Measurements from ENCODE around the gene IFT80.

Gene IFT80

GRCh38 chr3:160384639-160385318 is 14.2 kb downstream of the IFT80 start:
- no peak overlapping the region for H3K27ac ChIP-seq
- TF ChIP-seq, protein P1, sequence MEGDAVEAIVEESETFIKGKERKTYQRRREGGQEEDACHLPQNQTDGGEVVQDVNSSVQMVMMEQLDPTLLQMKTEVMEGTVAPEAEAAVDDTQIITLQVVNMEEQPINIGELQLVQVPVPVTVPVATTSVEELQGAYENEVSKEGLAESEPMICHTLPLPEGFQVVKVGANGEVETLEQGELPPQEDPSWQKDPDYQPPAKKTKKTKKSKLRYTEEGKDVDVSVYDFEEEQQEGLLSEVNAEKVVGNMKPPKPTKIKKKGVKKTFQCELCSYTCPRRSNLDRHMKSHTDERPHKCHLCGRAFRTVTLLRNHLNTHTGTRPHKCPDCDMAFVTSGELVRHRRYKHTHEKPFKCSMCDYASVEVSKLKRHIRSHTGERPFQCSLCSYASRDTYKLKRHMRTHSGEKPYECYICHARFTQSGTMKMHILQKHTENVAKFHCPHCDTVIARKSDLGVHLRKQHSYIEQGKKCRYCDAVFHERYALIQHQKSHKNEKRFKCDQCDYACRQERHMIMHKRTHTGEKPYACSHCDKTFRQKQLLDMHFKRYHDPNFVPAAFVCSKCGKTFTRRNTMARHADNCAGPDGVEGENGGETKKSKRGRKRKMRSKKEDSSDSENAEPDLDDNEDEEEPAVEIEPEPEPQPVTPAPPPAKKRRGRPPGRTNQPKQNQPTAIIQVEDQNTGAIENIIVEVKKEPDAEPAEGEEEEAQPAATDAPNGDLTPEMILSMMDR (conservative IDR thresholded peaks at IDR 0.05): no peak

- TF ChIP-seq, protein P1 (conservative IDR thresholded peaks at IDR 0.05): no peak
Measured at GRCh38 chr3:160381470-160381869, 17.6 kb downstream of the IFT80 start.

GRCh38 chr3:160379628-160380214 is 19.3 kb downstream of the IFT80 start:
- TF ChIP-seq, protein P1 (conservative IDR thresholded peaks at IDR 0.05): no peak
- peak overlapping the region; percentile 64; the same call in 1 of the 2 replicates for H3K27ac ChIP-seq

More at GRCh38 chr3:160381470-160381869, 17.6 kb downstream of the IFT80 start:
- no peak overlapping the region for H3K27ac ChIP-seq

DNA sequence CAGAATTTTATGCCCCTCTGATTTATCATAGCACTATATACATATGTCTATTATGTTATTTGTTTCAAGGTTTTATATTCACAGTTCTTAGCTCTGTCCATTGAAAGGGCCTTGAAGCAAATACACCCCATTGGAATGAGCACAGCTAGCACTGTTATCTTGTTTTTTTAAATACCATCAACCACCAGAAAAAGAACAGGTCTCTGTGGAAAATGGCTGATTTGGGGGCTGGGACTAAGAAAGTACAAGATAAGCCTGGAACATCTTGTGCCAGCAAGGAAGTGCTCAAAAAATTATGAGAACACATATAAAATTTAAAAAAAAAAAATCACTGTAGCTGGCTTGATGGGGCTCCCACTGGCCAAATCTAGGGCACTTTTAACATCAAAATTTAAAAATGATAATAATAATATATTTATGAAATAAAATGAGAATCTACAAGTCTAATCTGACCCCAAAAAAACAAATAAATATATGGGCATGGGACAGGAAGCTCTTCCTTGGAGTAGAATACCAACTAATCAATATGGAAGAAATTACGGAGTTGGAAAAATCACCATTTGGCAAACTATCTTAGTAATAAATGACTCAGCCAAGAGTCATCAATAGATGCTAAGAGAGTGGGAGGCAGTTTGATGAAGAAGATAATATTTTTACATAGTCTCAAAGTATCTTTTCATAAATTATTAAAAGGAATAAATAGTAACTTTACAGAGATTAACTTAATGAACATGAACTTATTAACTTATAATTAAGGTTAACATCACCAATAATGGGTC is 20.5 kb downstream of the IFT80 start:
- H3K27ac ChIP-seq: peak overlapping the region; percentile 64
- TF ChIP-seq, protein P1 (conservative IDR thresholded peaks at IDR 0.05): no peak

DNA sequence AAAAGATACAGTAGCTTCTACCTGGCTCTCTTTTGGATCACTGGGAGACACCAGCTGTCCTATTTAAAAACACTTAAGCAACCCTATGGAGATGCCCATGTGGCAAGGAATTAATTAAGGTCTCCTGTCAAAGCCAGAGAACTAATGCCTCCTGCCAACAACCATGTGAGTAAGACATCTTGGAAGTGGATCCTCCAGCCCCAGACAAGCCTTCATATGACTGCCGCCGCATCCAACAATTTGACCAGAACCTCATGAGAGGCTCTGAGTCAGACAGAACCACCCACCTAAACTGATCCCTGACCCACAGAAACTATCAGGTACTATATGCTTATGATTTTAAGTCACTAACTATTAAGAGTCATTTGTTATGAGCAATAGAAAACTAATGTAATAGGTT is 22.3 kb downstream of the IFT80 start:
- TF ChIP-seq, protein P1 (conservative IDR thresholded peaks at IDR 0.05): no peak
- no peak overlapping the region for H3K27ac ChIP-seq

- TF ChIP-seq, protein P1 (conservative IDR thresholded peaks at IDR 0.05): no peak
- no peak overlapping the region for H3K27ac ChIP-seq
Measured at GRCh38 chr3:160374925-160375324, 24.1 kb downstream of the IFT80 start.

DNA sequence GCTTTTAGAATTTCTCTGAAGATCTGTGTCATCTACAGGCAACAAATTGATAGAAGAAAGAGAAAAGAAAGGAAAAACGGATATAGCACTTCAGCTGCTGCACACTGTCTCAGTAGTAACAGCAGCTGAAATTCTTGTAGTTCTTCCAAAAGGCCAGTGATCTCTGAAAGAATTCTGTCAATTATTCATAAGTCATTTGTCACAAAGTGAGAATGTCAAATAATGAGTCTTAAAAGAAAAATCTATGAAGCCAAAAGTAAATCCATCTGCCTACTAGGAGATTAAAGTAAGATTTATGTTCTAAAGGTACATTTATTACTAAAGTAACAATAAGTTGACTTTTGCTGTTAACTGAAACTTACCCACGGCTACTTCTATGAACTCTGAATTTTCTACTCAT is 24.6 kb downstream of the IFT80 start:
- no peak overlapping the region for H3K27ac ChIP-seq
- TF ChIP-seq, protein P1 (conservative IDR thresholded peaks at IDR 0.05): no peak

Measured in VCaP (cell line).